Keratinocyte (primary cell): Measurements from ENCODE around the gene VAMP1. TPM values are rescaled to one million over a fixed set of nuclear protein-coding genes. Genes with fewer than 3 reads are reported as not detected.

Source experiments
- DNase-seq: peaks from one replicate; pipeline ENCODE4 v3.0.0-alpha.2; 2011; ENCODE audit warnings: low read depth, missing footprints, low spot score
- FAIRE-seq: peaks from 2 replicates; lab custom pipeline; 2011; peaks lifted over from hg19 to GRCh38; lab: Jason Lieb, UNC
- H2AFZ ChIP-seq: 2 replicates; pipeline ENCODE4 v1.6.0; 2012; ENCODE audit warnings: low read length, control low read depth, inconsistent platforms; ENCODE audit not compliant: control insufficient read depth
- H3K27ac ChIP-seq: 2 replicates; pipeline ENCODE4 v1.5.1; 2011; ENCODE audit warnings: low read length; ENCODE audit not compliant: control insufficient read depth, insufficient read depth
- H3K27me3 ChIP-seq: 3 replicates; pipeline ENCODE4 v1.6.0; 2011; ENCODE audit warnings: low read length; ENCODE audit not compliant: control insufficient read depth, insufficient read depth; ENCODE audit errors: extremely low read depth
- H3K36me3 ChIP-seq, 2 experiments: 2 replicates in 1 of 2; 3 replicates in 1 of 2; pipeline ENCODE4 v1.5.1; 2011; ENCODE audit warnings: low read length in 2 of 2, mild to moderate bottlenecking in 1 of 2; ENCODE audit not compliant: control insufficient read depth in 2 of 2, insufficient read depth in 2 of 2; ENCODE audit errors: extremely low read depth in 1 of 2
- H3K4me1 ChIP-seq: 3 replicates; pipeline ENCODE4 v1.5.1; 2011; ENCODE audit warnings: low read length; ENCODE audit not compliant: control insufficient read depth, insufficient read depth; ENCODE audit errors: extremely low read depth
- H3K4me2 ChIP-seq: 3 replicates; pipeline ENCODE4 v1.6.0; 2011; ENCODE audit warnings: low read depth, low read length; ENCODE audit not compliant: control insufficient read depth, insufficient read depth; ENCODE audit errors: extremely low read depth
- H3K4me3 ChIP-seq, 3 experiments: fragments of 200-600 bp in 1 of 3; sonication (generic) in 1 of 3; 2 replicates in 2 of 3; 3 replicates in 1 of 3; pipeline ENCODE4 v1.5.1; 2011 to 2016; ENCODE audit warnings: low read length in 3 of 3, mild to moderate bottlenecking in 3 of 3, control low read depth in 2 of 3, inconsistent platforms in 1 of 3, low read depth in 1 of 3, mixed read lengths in 1 of 3, mixed run types in 1 of 3, moderate library complexity in 1 of 3; ENCODE audit not compliant: control insufficient read depth in 2 of 3, insufficient read depth in 2 of 3; ENCODE audit errors: extremely low read depth in 1 of 3
- H3K79me2 ChIP-seq: 2 replicates; pipeline ENCODE4 v1.6.0; 2012; ENCODE audit warnings: low read length; ENCODE audit not compliant: control insufficient read depth, insufficient read depth
- H3K9ac ChIP-seq: 3 replicates; pipeline ENCODE4 v1.6.0; 2011; ENCODE audit warnings: low read length; ENCODE audit not compliant: control insufficient read depth, insufficient read depth; ENCODE audit errors: extremely low read depth
- H3K9me1 ChIP-seq: 3 replicates; pipeline ENCODE4 v1.6.0; 2011; ENCODE audit warnings: low read length; ENCODE audit not compliant: control insufficient read depth, insufficient read depth; ENCODE audit errors: extremely low read depth
- H3K9me3 ChIP-seq: 2 replicates; pipeline ENCODE4 v1.5.1; 2012; ENCODE audit warnings: low read depth, low read length; ENCODE audit not compliant: control insufficient read depth
- H4K20me1 ChIP-seq: 3 replicates; pipeline ENCODE4 v1.6.0; 2011; ENCODE audit warnings: low read length; ENCODE audit not compliant: control insufficient read depth, insufficient read depth; ENCODE audit errors: extremely low read depth
- CTCF ChIP-seq, 3 experiments: IDR thresholded peaks in 1 of 3; conservative IDR thresholded peaks in 1 of 3; optimal IDR thresholded peaks in 1 of 3; 2 replicates in 2 of 3; 3 replicates in 1 of 3; pipeline versions ENCODE3 to v1.5.1; 2011; ENCODE audit warnings: low read length in 3 of 3, mild to moderate bottlenecking in 3 of 3, moderate library complexity in 2 of 3, control low read depth in 1 of 3, inconsistent platforms in 1 of 3; ENCODE audit not compliant: insufficient read depth in 2 of 3; ENCODE audit errors: extremely low read depth in 1 of 3
- EZH2 ChIP-seq: IDR thresholded peaks from one replicate; pipeline ENCODE4 v1.6.1; 2012; ENCODE audit warnings: inconsistent platforms, mild to moderate bottlenecking, low read length, moderate library complexity
- dilution Hi-C: fragments of 300-500 bp; cut with MboI; formaldehyde crosslinking; loops from one replicate; pipeline ENCODE4 v1.7.0; 2020; ENCODE audit warnings: low sequenced_read_pairs; ENCODE audit not compliant: extremely low pct_ligation_motif_present
- polyA plus RNA-seq, 5 experiments: library from polyadenylated mRNA; depleted of rRNA in 3 of 5; stranded (reverse) in 3 of 5; stranded (forward) in 1 of 5; unstranded in 1 of 5; fragments of >200 nt; gene quantifications; 1 replicate in 1 of 5; 2 replicates in 3 of 5; 3 replicates in 1 of 5; pipeline versions ENCODE4 v1.2.1 to v1.2.3, GENCODE V29; 2011 to 2012; ENCODE audit warnings: missing spikeins in 2 of 5, low read depth in 1 of 5, low replicate concordance in 1 of 5

The VAMP1 gene
- polyA plus RNA-seq, 1 donor (not counting 4 experiments of a cell fraction or from before 2014, with no cell fraction given): 6.7 TPM

DNA sequence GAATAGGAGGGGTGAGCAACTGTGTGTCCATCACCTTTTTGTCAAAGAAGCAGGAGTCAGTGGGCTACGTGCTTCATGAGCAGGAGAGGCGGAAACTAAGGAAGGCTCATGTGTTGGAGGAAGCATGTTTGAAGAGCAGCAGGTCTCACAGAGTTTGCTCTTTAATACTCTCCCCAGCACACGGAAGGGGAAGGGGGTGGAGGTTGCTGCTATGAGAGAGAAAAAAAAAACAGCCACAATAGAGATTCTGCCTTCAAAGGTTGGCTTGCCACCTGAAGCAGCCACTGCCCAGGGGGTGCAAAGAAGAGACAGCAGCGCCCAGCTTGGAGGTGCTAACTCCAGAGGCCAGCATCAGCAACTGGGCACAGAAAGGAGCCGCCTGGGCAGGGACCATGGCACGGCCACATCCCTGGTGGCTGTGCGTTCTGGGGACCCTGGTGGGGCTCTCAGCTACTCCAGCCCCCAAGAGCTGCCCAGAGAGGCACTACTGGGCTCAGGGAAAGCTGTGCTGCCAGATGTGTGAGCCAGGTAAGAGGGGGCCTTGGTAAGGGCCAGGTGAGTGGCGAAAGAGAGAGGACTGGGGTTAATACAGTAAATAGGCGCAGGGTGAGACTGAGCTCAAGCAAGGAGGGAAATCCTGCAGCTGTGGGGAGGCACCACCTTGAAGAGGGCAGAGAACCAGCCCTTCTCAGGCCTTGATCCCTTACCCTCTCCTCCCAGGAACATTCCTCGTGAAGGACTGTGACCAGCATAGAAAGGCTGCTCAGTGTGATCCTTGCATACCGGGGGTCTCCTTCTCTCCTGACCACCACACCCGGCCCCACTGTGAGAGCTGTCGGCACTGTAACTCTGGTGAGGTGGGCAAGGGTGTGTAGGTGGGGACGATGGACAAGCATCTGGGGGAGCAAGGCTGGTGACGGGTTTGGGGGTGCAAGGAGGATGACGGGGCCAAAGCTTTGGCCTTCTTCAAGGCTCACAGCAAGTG, 25.5 kb downstream of the VAMP1 start, which contains the start of gene CD27:
TSS of gene CD27 (plus strand) at position 252 of the 985 bp plus-strand sequence. CDS start at position 393, 141 bp downstream.
- no peaks in the 10 kb centered on the region for H3K9me3 ChIP-seq
- no peak for FAIRE-seq
- no peaks in the 10 kb centered on the region for H3K36me3 ChIP-seq
- no peak within 1 kb of the TSS for H3K9ac ChIP-seq
- H3K4me1 ChIP-seq: no peaks in the 10 kb centered on the region
- H3K79me2 ChIP-seq: no peaks in the 10 kb centered on the region
- H3K27ac ChIP-seq: no peak within 1 kb of the TSS
- dilution Hi-C loops: no loop called here
- H2AFZ ChIP-seq: no peak within 1 kb of the TSS
- no peak within 1 kb of the TSS for H3K4me2 ChIP-seq
- no peak within 1 kb of the TSS for H3K4me3 ChIP-seq
- no peaks in the 10 kb centered on the region for H4K20me1 ChIP-seq
- no peaks in the 10 kb centered on the region for H3K27me3 ChIP-seq
- H3K9me1 ChIP-seq: no peaks in the 10 kb centered on the region
- TF ChIP-seq CTCF (optimal IDR thresholded peaks at IDR 0.05 in 1 of 3, IDR thresholded peaks at IDR 0.05 in 1 of 3, conservative IDR thresholded peaks at IDR 0.05 in 1 of 3; ENCODE audit: extremely low read depth in 1 of 3, insufficient read depth in 2 of 3, low read length in 3 of 3): no peak
- no peak for TF ChIP-seq EZH2
- DNase-seq: no peak

GRCh38 chr12:6444031-6444430, 26.4 kb downstream of the VAMP1 start:
- TF ChIP-seq CTCF (optimal IDR thresholded peaks at IDR 0.05 in 1 of 3, IDR thresholded peaks at IDR 0.05 in 1 of 3, conservative IDR thresholded peaks at IDR 0.05 in 1 of 3; ENCODE audit: extremely low read depth in 1 of 3, insufficient read depth in 2 of 3, low read length in 3 of 3) (no peak), EZH2 (no peak)
- dilution Hi-C loops: no loop called here
- no peak overlapping the region for H3K4me3 ChIP-seq
- H3K9me1 ChIP-seq: no peaks in the 10 kb centered on the region
- no peaks in the 10 kb centered on the region for H3K36me3 ChIP-seq
- no peak overlapping the region for H3K27ac ChIP-seq
- no peak overlapping the region for H3K9ac ChIP-seq
- H3K27me3 ChIP-seq: no peaks in the 10 kb centered on the region
- H3K9me3 ChIP-seq: no peaks in the 10 kb centered on the region
- no peaks in the 10 kb centered on the region for H3K79me2 ChIP-seq
- H2AFZ ChIP-seq: no peak overlapping the region
- DNase-seq: no peak
- no peaks in the 10 kb centered on the region for H3K4me1 ChIP-seq
- no peaks in the 10 kb centered on the region for H4K20me1 ChIP-seq
- no peak for FAIRE-seq
- no peak overlapping the region for H3K4me2 ChIP-seq
